ENCODE data around the gene TUBG2.

The TUBG2 gene

GRCh38 chr17:42677921-42678781 is 19.1 kb downstream of the TUBG2 start:
- DNase-seq = peak; percentile 83 to 94 (median 90)

DNA sequence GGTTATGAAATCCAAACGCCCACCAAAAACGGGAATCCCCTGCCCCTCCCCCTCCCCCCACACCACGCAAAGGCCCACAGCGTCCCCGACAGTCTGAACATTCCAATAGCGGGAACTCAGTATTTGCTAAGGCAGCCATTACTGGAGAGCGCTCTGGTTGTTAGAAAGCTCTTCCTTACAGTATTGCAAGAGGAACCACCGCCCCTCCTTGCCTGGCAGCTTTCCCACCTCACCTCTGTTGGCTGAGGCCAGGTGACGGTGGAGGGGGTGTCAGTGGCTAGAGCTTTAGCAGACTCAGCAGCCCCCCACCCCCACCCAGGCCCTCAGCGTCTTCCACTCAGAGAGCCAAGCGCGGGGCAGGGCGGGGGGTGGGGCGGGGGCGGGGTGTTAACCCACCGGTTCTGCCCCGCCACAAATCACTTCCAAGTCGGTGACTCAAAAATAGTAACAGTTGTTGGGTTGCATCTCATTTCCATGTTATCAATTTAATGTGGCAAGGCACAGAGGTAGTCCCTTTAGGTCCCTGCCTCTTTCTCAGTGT is 19.9 kb downstream of the TUBG2 start:
- DNase-seq = peak; percentile 80 to 86 (median 84)

DNA sequence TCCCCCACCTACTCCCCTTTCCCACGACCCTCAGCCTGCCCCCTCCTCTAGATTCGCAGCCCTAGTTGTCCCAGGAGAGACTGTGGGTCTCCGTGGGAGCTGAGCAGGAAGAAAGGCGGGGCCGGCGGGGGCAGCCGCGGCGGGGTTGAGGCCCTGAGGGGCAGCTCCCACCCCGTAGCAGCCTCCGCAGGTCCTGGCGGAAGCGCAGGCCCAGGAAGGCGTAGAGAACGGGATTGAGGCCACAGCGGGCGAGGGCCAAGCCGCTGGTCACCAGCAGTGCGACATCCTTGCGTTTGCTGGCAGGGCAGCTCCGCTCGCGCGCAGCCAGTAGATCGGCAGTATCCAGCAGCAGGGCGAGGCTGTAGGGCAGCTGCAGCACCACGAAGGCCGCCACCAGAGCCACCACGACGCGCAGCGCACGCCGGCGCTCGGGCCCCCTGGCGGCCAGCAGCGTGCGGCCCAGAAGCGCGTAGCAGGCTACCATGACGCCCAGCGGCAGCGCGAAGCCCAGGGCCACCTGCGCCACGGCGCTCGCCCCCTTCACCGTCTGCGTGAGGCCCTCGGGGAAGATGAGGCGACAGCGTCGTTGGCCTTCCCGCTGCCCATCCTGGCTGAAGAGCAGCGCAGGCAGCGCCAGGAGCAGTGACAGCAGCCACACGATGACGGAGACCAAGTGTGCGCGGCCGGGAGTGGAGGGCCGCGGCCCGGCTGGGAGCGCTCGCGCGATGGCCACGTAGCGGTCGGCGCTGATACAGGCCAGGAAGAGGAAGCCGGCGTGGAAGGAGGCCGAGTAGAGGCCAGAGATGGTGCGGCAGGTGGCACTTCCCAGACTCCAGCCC is 20.6 kb downstream of the TUBG2 start:
- DNase-seq = peak; percentile 80 to 92 (median 86)

DNA sequence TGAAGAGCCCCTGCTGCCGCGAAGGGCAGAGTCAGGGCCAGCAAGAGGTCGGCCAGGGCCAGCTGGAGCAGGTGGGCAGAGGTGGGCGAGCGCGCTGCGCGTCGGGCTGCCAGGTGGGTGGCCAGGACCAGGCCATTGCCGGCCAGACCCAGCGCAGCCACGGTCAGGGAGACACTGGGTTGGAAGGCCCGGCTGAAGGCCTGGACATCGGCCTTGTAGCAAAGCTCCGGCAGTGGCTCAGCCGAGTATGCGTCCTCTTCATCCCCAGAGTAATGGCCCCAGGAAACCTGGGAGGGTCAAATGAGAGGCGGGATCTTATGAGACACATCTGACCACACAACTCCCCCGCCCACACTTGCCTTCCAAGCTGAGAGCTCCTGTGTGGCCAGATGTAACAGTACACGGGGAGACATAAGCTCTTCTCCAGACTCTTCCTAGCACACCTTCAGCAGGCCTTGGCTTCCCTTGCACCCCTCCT is 21.3 kb downstream of the TUBG2 start:
- peak in 1 of 3 donors; percentile 15 for DNase-seq

DNA sequence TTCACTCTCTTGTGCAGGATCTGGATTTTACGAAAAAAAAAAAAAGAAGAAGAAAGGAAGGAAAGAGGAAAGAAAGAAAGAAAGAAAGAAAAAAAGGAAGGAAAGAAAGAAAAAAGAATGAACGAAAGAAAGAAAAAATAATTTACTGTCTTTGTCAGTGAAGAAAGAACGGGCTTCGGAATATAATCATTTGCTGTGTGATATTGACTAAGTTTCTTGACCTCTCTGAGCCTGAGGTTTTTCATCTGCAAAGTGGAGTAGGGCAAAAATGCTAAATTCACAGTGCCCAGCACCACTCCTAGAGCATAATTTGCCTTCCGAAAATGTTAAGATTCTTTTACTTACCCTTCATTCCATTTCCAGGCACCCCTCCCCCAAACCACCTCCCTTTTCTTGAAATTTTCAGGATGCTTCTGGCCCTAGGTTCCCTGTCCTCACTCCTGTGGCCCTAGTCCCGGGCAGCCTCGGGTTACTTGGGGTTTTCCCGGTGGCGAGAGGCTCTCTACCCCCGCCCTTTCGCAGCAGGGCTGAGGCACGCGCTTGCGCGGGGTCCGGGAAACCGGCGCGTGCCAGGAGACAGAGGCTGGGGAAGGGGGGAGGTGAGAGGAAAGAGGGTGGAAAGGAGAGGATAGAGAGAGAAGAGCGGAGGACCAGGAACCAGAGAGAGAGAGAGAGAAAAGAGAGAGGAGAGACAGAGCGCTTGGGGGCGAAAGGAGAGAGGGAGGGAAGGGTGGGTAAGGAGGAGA is 23.1 kb downstream of the TUBG2 start, which contains the start of gene CNTNAP1:
Gene CNTNAP1 (plus strand): TSS at position 556 of the 746 bp plus-strand sequence. CDS start 299 bp downstream, outside the sequence.
- peak; percentile 79 to 87 (median 79) for DNase-seq

DNA sequence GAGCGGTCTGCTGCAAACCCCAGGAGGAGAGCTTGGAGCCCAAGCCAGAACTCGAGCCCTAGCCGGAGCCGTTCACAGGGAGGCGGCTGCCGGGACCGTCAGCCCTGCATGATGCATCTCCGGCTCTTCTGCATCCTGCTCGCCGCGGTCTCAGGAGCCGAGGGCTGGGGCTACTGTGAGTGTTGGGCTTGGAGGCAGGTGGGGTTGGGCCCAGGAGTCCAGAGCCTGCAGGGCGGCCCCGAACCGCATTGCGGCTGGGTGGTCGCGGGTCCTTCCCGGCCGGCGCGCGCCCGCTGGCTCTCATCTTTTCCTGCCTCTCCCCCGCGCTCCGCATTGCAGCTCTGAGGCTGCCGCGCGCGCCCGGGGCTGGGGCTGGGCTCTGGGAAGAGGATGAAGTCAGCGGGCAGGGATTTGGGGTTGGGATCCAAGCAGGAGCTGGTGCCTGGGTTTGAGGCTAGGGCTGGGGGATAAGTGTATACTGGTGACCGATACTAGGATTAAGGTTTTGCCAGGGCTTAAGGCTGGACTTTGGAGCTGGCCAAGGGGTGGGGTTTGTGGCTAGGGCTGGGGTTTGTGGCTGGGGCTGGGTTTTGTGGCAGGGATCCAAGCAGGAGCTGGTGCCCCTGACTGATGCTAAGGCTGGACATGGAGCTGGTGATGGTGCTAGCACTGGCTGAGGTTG is 23.8 kb downstream of the TUBG2 start:
- DNase-seq = peak; percentile 33 to 54 (median 41)

GRCh38 chr17:42683407-42684034 is 24.4 kb downstream of the TUBG2 start:
- DNase-seq = peak; percentile 20 to 32 (median 22)

- DNase-seq = no peak
Observed at GRCh38 chr17:42684929-42685556, 26.0 kb downstream of the TUBG2 start.

- no peak for DNase-seq
Observed at GRCh38 chr17:42685831-42686230, 26.7 kb downstream of the TUBG2 start.

- DNase-seq = no peak
Observed at GRCh38 chr17:42686520-42687128, 27.5 kb downstream of the TUBG2 start.

DNA sequence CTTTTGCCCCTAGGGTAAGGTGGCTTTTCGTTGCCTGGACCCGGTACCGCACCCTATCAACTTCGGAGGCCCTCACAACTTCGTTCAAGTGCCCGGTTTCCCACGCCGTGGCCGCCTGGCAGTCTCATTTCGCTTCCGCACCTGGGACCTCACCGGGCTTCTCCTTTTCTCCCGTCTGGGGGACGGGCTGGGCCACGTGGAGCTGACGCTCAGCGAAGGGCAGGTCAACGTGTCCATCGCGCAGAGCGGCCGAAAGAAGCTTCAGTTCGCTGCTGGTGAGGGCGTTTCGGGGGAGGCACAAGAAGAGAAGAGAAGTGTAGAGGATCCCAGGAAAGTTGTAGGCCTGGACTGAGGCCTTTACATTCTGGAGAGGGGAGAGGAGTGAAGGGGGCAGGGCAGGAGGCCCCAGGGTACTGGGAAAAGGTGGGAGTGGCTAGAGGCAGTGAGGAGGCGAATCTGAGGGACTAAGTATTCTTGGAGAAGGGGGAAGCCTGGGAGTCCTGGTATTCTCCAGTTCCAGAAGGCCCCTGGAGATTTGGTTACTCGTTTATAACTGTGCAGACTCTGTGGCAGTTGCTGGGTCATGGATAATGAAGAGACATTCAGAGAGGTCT is 28.7 kb downstream of the TUBG2 start:
- no peak for DNase-seq

- no peak for DNase-seq
Observed at GRCh38 chr17:42690596-42690995, 31.5 kb downstream of the TUBG2 start.

DNA sequence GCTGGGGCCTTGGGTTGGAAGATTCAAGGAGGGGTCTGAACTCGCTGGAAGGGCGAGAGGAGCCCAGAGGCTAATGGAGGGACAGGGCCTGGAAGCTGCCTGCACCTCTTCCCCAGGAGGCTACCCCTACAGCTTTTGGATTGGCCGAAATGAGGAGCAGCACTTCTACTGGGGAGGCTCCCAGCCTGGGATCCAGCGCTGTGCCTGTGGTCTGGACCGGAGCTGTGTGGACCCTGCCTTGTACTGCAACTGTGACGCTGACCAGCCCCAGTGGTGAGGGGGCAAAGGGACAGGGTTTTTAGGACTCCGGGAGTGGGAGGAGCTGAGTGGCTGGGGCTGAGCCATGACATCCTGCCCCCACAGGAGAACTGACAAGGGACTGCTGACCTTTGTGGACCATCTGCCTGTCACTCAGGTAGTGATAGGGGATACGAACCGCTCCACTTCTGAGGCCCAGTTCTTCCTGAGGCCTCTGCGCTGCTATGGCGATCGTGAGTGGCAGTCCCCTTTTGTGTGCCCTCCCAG is 32.0 kb downstream of the TUBG2 start:
- DNase-seq = no peak

GRCh38 chr17:42692489-42692888 is 33.4 kb downstream of the TUBG2 start:
- no peak for DNase-seq

DNA sequence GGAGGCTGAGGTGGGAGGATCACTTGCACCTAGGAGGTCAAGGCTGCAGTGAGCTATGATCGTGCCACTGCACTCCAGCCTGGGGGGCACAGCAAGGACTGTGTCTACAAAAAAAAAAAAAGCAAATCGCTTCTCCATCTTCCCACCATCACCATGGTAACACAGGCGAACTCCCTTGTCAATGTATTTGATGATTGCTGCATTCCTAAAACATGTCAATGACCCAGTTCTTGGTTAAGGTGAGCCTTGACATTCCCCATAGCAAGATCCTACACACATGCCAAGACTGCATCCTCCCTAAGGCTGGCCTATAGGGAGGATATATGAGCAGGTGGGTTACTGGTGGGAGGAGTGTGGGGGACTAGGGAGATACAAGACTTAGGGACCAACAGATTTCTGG is 35.4 kb downstream of the TUBG2 start:
- no peak for DNase-seq

- DNase-seq = no peak
Observed at GRCh38 chr17:42695500-42695899, 36.4 kb downstream of the TUBG2 start.

- DNase-seq = no peak
Observed at GRCh38 chr17:42697108-42697811, 38.2 kb downstream of the TUBG2 start.

DNA sequence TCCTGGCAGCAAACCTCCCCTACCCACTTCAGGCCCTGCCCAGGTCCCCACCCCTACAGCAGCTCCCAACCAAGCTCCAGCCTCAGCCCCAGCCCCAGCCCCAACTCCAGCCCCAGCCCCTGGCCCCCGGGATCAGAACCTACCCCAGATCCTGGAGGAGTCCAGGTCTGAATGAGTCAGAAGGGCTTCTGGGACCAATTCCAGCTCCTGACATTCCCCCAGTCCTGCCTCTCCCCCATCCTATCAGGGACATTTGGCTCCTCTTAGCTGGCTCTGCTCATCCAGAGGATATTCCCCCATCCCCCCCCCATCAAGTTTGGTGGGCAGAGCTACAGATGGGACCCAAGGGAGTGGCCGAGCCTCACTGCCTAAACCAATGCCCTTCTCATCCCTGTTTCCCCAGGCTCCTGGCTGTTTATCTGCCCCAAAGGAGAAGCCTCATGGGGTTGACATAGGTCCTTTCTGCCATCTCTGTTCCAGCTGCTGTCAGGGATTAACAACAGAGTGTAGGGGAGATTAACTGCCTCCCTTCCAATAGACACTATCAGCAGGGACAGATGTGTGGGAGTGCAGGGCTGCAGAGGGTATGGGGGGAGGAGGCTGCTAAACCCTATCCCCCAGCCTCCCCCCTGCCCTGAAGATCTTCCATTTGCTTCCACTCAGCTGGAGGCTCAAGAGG is 39.8 kb downstream of the TUBG2 start:
- no peak for DNase-seq

GRCh38 chr17:42699415-42699740 is 40.3 kb downstream of the TUBG2 start:
- DNase-seq = no peak

Measured in suppressor macrophage treated with lipopolysaccharide for 1 hour (primary cell).